MCF 10A (cell line): ENCODE results near the gene MKRN2. TPM values are rescaled to one million over a fixed set of nuclear protein-coding genes. Genes with fewer than 3 reads are reported as not detected.

ENCODE experiments used
- BruUV-seq: library from RNA; stranded (reverse); fragments of 400-500 nt; replicated peaks from 2 replicates; lab custom pipeline; 2021; lab: Mats Ljungman, UMichigan
- CTCF ChIA-PET: fragments of 300-600 bp; sonication (Branson Sonifier 250); formaldehyde crosslinking; extraction: SDS; loops from one replicate; lab custom pipeline; 2021; ENCODE audit warnings: antibody characterized with exemption, inconsistent platforms; lab: Yijun Ruan, JAX
- POLR2A ChIA-PET: fragments of 300-600, 350-650 bp; sonication (Branson Sonifier 250); formaldehyde crosslinking; extraction: SDS; loops from one replicate; lab custom pipeline; 2020; ENCODE audit warnings: antibody characterized with exemption, inconsistent platforms; lab: Yijun Ruan, JAX
- DNase-seq: peaks from one replicate; pipeline ENCODE4 v3.0.0-alpha.2; 2018; ENCODE audit not compliant: unreplicated experiment
- H3K27ac Mint-ChIP-seq: one replicate; pipeline ENCODE4 v1.8.0; 2022; ENCODE audit warnings: mild to moderate bottlenecking, low read depth, mixed read lengths; ENCODE audit not compliant: unreplicated experiment
- H3K27me3 Mint-ChIP-seq: one replicate; pipeline ENCODE4 v1.8.0; 2022; ENCODE audit warnings: mixed read lengths; ENCODE audit not compliant: insufficient read depth, unreplicated experiment
- H3K36me3 Mint-ChIP-seq: one replicate; pipeline ENCODE4 v1.8.0; 2022; ENCODE audit warnings: mild to moderate bottlenecking, moderate library complexity, mixed read lengths; ENCODE audit not compliant: insufficient read depth, unreplicated experiment
- H3K4me1 Mint-ChIP-seq: one replicate; pipeline ENCODE4 v1.8.0; 2022; ENCODE audit warnings: mixed read lengths; ENCODE audit not compliant: insufficient read depth, unreplicated experiment
- H3K4me3 Mint-ChIP-seq: one replicate; pipeline ENCODE4 v1.8.0; 2022; ENCODE audit warnings: mild to moderate bottlenecking, moderate library complexity, mixed read lengths; ENCODE audit not compliant: unreplicated experiment
- H3K9me3 Mint-ChIP-seq: one replicate; pipeline ENCODE4 v1.8.0; 2022; ENCODE audit warnings: mixed read lengths; ENCODE audit not compliant: unreplicated experiment
- CTCF ChIP-seq: fragments of 200-600 bp; IDR thresholded peaks from one replicate; pipeline ENCODE4 v1.8.0; 2022; ENCODE audit warnings: antibody characterized with exemption, mild to moderate bottlenecking; ENCODE audit not compliant: unreplicated experiment
- intact Hi-C: fragments of 100-400 bp; cut with micrococcal nuclease; formaldehyde crosslinking; loops from 2 replicates; pipeline ENCODE4 v1.14.1; 2022
- total RNA-seq: library from RNA; stranded (reverse); gene quantifications from 2 replicates; pipeline ENCODE4 v1.2.3, GENCODE V29; 2022

The MKRN2 gene
- total RNA-seq, 1 experiment from 2014 or later = 25.6 TPM

- BruUV-seq = no TSS peak
- intact Hi-C loops = loop anchor here (5.0 kb wide), 2 partner anchors 52 to 103 kb away; partner anchors contain the start of gene RAF1
- no peak for DNase-seq
- CTCF ChIA-PET = interaction anchor here (0.6 to 1.6 kb wide), 5 partner anchors 13 to 1389 kb away, joined by 3 to 4 read pairs (median 3); no protein-coding TSS in a partner anchor
- Mint-ChIP-seq H3K9me3 (no peaks in the 10 kb centered on the region), H3K4me1 (peaks cover 38% of the 10 kb centered on the region), H3K27me3 (no peaks in the 10 kb centered on the region), H3K36me3 (no peaks in the 10 kb centered on the region), H3K27ac (no peak overlapping the region), H3K4me3 (peak overlapping the region; percentile 73)
- TF ChIP-seq CTCF = no peak
- POLR2A ChIA-PET = interaction anchor here (1.8 to 6.7 kb wide), 5 partner anchors 15 to 282 kb away, joined by 5 to 77 read pairs (median 16); partner anchors contain the start of genes MKRN2OS, RAF1 and RPL32
These were observed 2.6 kb downstream of the MKRN2 start for GRCh38 chr3:12559520-12559919.

- DNase-seq = no peak
- CTCF ChIA-PET = interaction anchor here (0.6 to 1.2 kb wide), 3 partner anchors 29 to 262 kb away, joined by 3 to 5 read pairs (median 3); partner anchors contain the start of gene TSEN2
- no peak overlapping the region for H3K27ac Mint-ChIP-seq
These were observed 3.8 kb downstream of the MKRN2 start for GRCh38 chr3:12560505-12561190.

GRCh38 chr3:12561397-12561796 is 4.5 kb downstream of the MKRN2 start:
- DNase-seq = no peak
- TF ChIP-seq CTCF = no peak
- no TSS peak for BruUV-seq
- no peak overlapping the region for H3K27ac Mint-ChIP-seq
- ChIA-PET POLR2A (interaction anchor here (0.5 to 1.3 kb wide), 2 partner anchors 53 to 121 kb away, joined by 3 to 4 read pairs; no protein-coding TSS in a partner anchor), CTCF (interaction anchor here (0.6 kb wide), 1 partner anchor 290 kb away, joined by 3 read pairs; no protein-coding TSS in a partner anchor)
- no peaks in the 10 kb centered on the region for H3K27me3 Mint-ChIP-seq
- no peaks in the 10 kb centered on the region for H3K9me3 Mint-ChIP-seq
- H3K36me3 Mint-ChIP-seq = no peaks in the 10 kb centered on the region
- H3K4me1 Mint-ChIP-seq = peaks cover 42% of the 10 kb centered on the region
- H3K4me3 Mint-ChIP-seq = no peak overlapping the region
- intact Hi-C loops = no loop called here

More at GRCh38 chr3:12560505-12561190, 3.8 kb downstream of the MKRN2 start:
- POLR2A ChIA-PET = interaction anchor here (1.8 kb wide), 1 partner anchor 52 kb away, joined by 5 read pairs; no protein-coding TSS in a partner anchor
- BruUV-seq = no TSS peak
- Mint-ChIP-seq H3K4me1 (peaks cover 42% of the 10 kb centered on the region), H3K36me3 (no peaks in the 10 kb centered on the region), H3K27me3 (no peaks in the 10 kb centered on the region), H3K9me3 (no peaks in the 10 kb centered on the region), H3K4me3 (no peak overlapping the region)
- TF ChIP-seq CTCF = no peak
- intact Hi-C loops = no loop called here

GRCh38 chr3:12562451-12562850 is 5.6 kb downstream of the MKRN2 start:
- ChIA-PET CTCF (interaction anchor here (0.6 to 1.1 kb wide), 7 partner anchors 78 to 213 kb away, joined by 3 to 5 read pairs (median 3); partner anchors contain the start of gene TSEN2), POLR2A (interaction anchor here (0.7 to 1.3 kb wide), 3 partner anchors 9 to 195 kb away, joined by 3 read pairs; no protein-coding TSS in a partner anchor)
- intact Hi-C loops = no loop called here
- no peak for DNase-seq
- Mint-ChIP-seq H3K4me3 (no peak overlapping the region), H3K9me3 (no peaks in the 10 kb centered on the region), H3K27me3 (no peaks in the 10 kb centered on the region), H3K4me1 (peaks cover 42% of the 10 kb centered on the region), H3K27ac (no peak overlapping the region), H3K36me3 (no peaks in the 10 kb centered on the region)
- no peak for TF ChIP-seq CTCF
- BruUV-seq = no TSS peak
